Mesendoderm (in vitro differentiated cells): ENCODE data around the gene FPR1.

Experiments used
- DNase-seq: peaks from one replicate; pipeline ENCODE4 v3.0.0; 2013
- H2AK5ac ChIP-seq: 2 replicates; pipeline ENCODE4 v1.6.1; 2013; ENCODE audit warnings: low read length, inconsistent platforms
- H2BK120ac ChIP-seq: 2 replicates; pipeline ENCODE4 v1.6.1; 2013; ENCODE audit warnings: low read depth, mild to moderate bottlenecking, low read length, moderate library complexity, mixed read lengths
- H2BK15ac ChIP-seq: replicated peaks from 2 replicates; pipeline ENCODE4 v1.6.1; 2013; ENCODE audit warnings: low read depth, mild to moderate bottlenecking, moderate library complexity
- H2BK5ac ChIP-seq: 2 replicates; pipeline ENCODE4 v1.6.1; 2013; ENCODE audit warnings: low read length, inconsistent platforms
- H3K18ac ChIP-seq: 2 replicates; pipeline ENCODE4 v1.6.1; 2013; ENCODE audit warnings: mild to moderate bottlenecking, low read length, mixed read lengths
- H3K23ac ChIP-seq: one replicate; pipeline ENCODE4 v1.6.1; 2013; ENCODE audit warnings: low read length
- H3K27ac ChIP-seq: 2 replicates; pipeline ENCODE4 v1.5.1; 2013; ENCODE audit warnings: low read depth, mild to moderate bottlenecking, inconsistent platforms, low read length, moderate library complexity
- H3K27me3 ChIP-seq: 2 replicates; pipeline ENCODE4 v1.6.1; 2013; ENCODE audit warnings: low read length, control low read depth, mild to moderate bottlenecking, inconsistent platforms; ENCODE audit not compliant: insufficient read depth, poor library complexity
- H3K36me3 ChIP-seq: 2 replicates; pipeline ENCODE4 v1.6.1; 2013; ENCODE audit warnings: low read length, inconsistent platforms; ENCODE audit not compliant: control insufficient read depth, insufficient read depth
- H3K4ac ChIP-seq: one replicate; pipeline ENCODE4 v1.6.1; 2013; ENCODE audit warnings: low read depth, mild to moderate bottlenecking, low read length, moderate library complexity
- H3K4me1 ChIP-seq: 2 replicates; pipeline ENCODE4 v1.6.1; 2013; ENCODE audit warnings: low read depth, low read length, inconsistent platforms; ENCODE audit not compliant: control insufficient read depth
- H3K4me2 ChIP-seq: 2 replicates; pipeline ENCODE4 v1.6.1; 2013; ENCODE audit warnings: low read length
- H3K4me3 ChIP-seq: 2 replicates; pipeline ENCODE4 v1.5.1; 2013; ENCODE audit warnings: mild to moderate bottlenecking, low read length
- H3K56ac ChIP-seq: one replicate; pipeline ENCODE4 v1.6.1; 2013; ENCODE audit warnings: low read length
- H3K79me1 ChIP-seq: 2 replicates; pipeline ENCODE4 v1.6.1; 2013; ENCODE audit warnings: low read length, inconsistent platforms
- H3K79me2 ChIP-seq: 2 replicates; pipeline ENCODE4 v1.6.1; 2013; ENCODE audit warnings: mild to moderate bottlenecking, low read length; ENCODE audit not compliant: control insufficient read depth, insufficient read depth
- H3K9ac ChIP-seq: 2 replicates; pipeline ENCODE4 v1.6.1; 2013; ENCODE audit warnings: low read length, inconsistent platforms
- H4K5ac ChIP-seq: one replicate; pipeline ENCODE4 v1.6.1; 2013; ENCODE audit warnings: low read length
- H4K8ac ChIP-seq: one replicate; pipeline ENCODE4 v1.6.1; 2013; ENCODE audit warnings: low read depth, mild to moderate bottlenecking, control low read depth, low read length, moderate library complexity
- WGBS: extraction: QIAGEN DNeasy Blood & Tissue Kit; methylation state at CpG from one replicate; pipeline ENCODE4 v1.1.7; 2013; ENCODE audit warnings: low lambda C conversion rate, missing lambda C conversion rate; ENCODE audit not compliant: insufficient coverage; ENCODE audit errors: extremely low coverage; 5-methylcytosine and 5-hydroxymethylcytosine counted together

Gene FPR1

GRCh38 chr19:51701468-51702100 lies 50.1 kb downstream of the FPR1 start:
- no CpG with 5 or more reads among the region's 12 CpGs for WGBS
- H3K18ac ChIP-seq, result no peak overlapping the region
- no peak overlapping the region for H3K23ac ChIP-seq
- no peak overlapping the region for H2BK5ac ChIP-seq
- no peak overlapping the region for H4K8ac ChIP-seq
- no peak for DNase-seq
- H2BK120ac ChIP-seq, result no peak overlapping the region
- H3K4me1 ChIP-seq, result no peaks in the 10 kb centered on the region
- H3K4ac ChIP-seq, result no peak overlapping the region
- no peaks in the 10 kb centered on the region for H3K27me3 ChIP-seq
- H3K4me2 ChIP-seq, result no peak overlapping the region
- H3K79me2 ChIP-seq, result no peaks in the 10 kb centered on the region
- H3K56ac ChIP-seq, result no peak overlapping the region
- no peak overlapping the region for H2BK15ac ChIP-seq
- H4K5ac ChIP-seq, result no peak overlapping the region
- H3K4me3 ChIP-seq, result no peak overlapping the region
- no peak overlapping the region for H3K27ac ChIP-seq
- peaks cover 7% of the 10 kb centered on the region for H3K79me1 ChIP-seq
- H2AK5ac ChIP-seq, result no peak overlapping the region
- no peak overlapping the region for H3K9ac ChIP-seq
- H3K36me3 ChIP-seq, result peaks cover 4% of the 10 kb centered on the region

GRCh38 chr19:51699170-51699569 lies 52.5 kb downstream of the FPR1 start:
- no peak overlapping the region for H2BK120ac ChIP-seq
- H3K27me3 ChIP-seq, result no peaks in the 10 kb centered on the region
- no CpG with 5 or more reads among the region's 5 CpGs for WGBS
- no peaks in the 10 kb centered on the region for H3K4me1 ChIP-seq
- no peak overlapping the region for H2BK5ac ChIP-seq
- H3K27ac ChIP-seq, result no peak overlapping the region
- H3K36me3 ChIP-seq, result peaks cover 4% of the 10 kb centered on the region
- H2AK5ac ChIP-seq, result no peak overlapping the region
- H4K8ac ChIP-seq, result no peak overlapping the region
- no peak for DNase-seq
- peaks cover 19% of the 10 kb centered on the region for H3K79me1 ChIP-seq
- no peak overlapping the region for H3K56ac ChIP-seq
- H3K4me2 ChIP-seq, result no peak overlapping the region
- no peak overlapping the region for H3K23ac ChIP-seq
- H3K79me2 ChIP-seq, result peaks cover 2% of the 10 kb centered on the region
- no peak overlapping the region for H2BK15ac ChIP-seq
- no peak overlapping the region for H3K4me3 ChIP-seq
- H4K5ac ChIP-seq, result no peak overlapping the region
- H3K4ac ChIP-seq, result no peak overlapping the region
- H3K18ac ChIP-seq, result no peak overlapping the region
- H3K9ac ChIP-seq, result no peak overlapping the region

- no peak overlapping the region for H3K27ac ChIP-seq
- H3K79me2 ChIP-seq, result peaks cover 8% of the 10 kb centered on the region
- H3K18ac ChIP-seq, result no peak overlapping the region
- no peak overlapping the region for H3K4ac ChIP-seq
- no peak overlapping the region for H3K9ac ChIP-seq
- no peak overlapping the region for H4K8ac ChIP-seq
- no peak overlapping the region for H2BK15ac ChIP-seq
- no peaks in the 10 kb centered on the region for H3K4me1 ChIP-seq
- peaks cover 4% of the 10 kb centered on the region for H3K36me3 ChIP-seq
- no peak overlapping the region for H3K4me3 ChIP-seq
- no peak overlapping the region for H4K5ac ChIP-seq
- H2BK120ac ChIP-seq, result no peak overlapping the region
- WGBS, result no CpG with 5 or more reads among the region's 5 CpGs
- H3K4me2 ChIP-seq, result no peak overlapping the region
- no peak overlapping the region for H3K23ac ChIP-seq
- H3K27me3 ChIP-seq, result no peaks in the 10 kb centered on the region
- no peak overlapping the region for H3K56ac ChIP-seq
- H2AK5ac ChIP-seq, result no peak overlapping the region
- DNase-seq, result no peak
- H2BK5ac ChIP-seq, result no peak overlapping the region
- H3K79me1 ChIP-seq, result peaks cover 27% of the 10 kb centered on the region
These were observed 53.4 kb downstream of the FPR1 start for GRCh38 chr19:51698296-51698695.

GRCh38 chr19:51697169-51697776 lies 54.4 kb downstream of the FPR1 start:
- H2BK15ac ChIP-seq, result no peak overlapping the region
- H3K27ac ChIP-seq, result no peak overlapping the region
- H3K9ac ChIP-seq, result no peak overlapping the region
- H3K23ac ChIP-seq, result no peak overlapping the region
- no peak overlapping the region for H2BK120ac ChIP-seq
- H3K56ac ChIP-seq, result no peak overlapping the region
- no peak overlapping the region for H2AK5ac ChIP-seq
- H3K79me2 ChIP-seq, result peaks cover 19% of the 10 kb centered on the region
- H3K27me3 ChIP-seq, result no peaks in the 10 kb centered on the region
- H3K4me2 ChIP-seq, result no peak overlapping the region
- WGBS, result no CpG with 5 or more reads among the region's 9 CpGs
- H2BK5ac ChIP-seq, result no peak overlapping the region
- no peak overlapping the region for H3K4ac ChIP-seq
- no peak overlapping the region for H3K18ac ChIP-seq
- no peak overlapping the region for H4K8ac ChIP-seq
- H4K5ac ChIP-seq, result no peak overlapping the region
- no peak overlapping the region for H3K4me3 ChIP-seq
- H3K36me3 ChIP-seq, result peaks cover 4% of the 10 kb centered on the region
- no peak for DNase-seq
- no peaks in the 10 kb centered on the region for H3K4me1 ChIP-seq
- peaks cover 33% of the 10 kb centered on the region for H3K79me1 ChIP-seq

GRCh38 chr19:51696606-51697005 lies 55.1 kb downstream of the FPR1 start:
- H2BK120ac ChIP-seq, result no peak overlapping the region
- peaks cover 38% of the 10 kb centered on the region for H3K79me1 ChIP-seq
- H3K4me3 ChIP-seq, result no peak overlapping the region
- H3K23ac ChIP-seq, result no peak overlapping the region
- no peaks in the 10 kb centered on the region for H3K27me3 ChIP-seq
- no peak overlapping the region for H2BK5ac ChIP-seq
- H4K5ac ChIP-seq, result no peak overlapping the region
- WGBS, result no CpG with 5 or more reads among the region's 3 CpGs
- peaks cover 5% of the 10 kb centered on the region for H3K4me1 ChIP-seq
- no peak overlapping the region for H4K8ac ChIP-seq
- H3K27ac ChIP-seq, result no peak overlapping the region
- H3K18ac ChIP-seq, result no peak overlapping the region
- no peak overlapping the region for H3K4ac ChIP-seq
- no peak overlapping the region for H2AK5ac ChIP-seq
- H2BK15ac ChIP-seq, result no peak overlapping the region
- peaks cover 25% of the 10 kb centered on the region for H3K79me2 ChIP-seq
- H3K4me2 ChIP-seq, result no peak overlapping the region
- H3K9ac ChIP-seq, result no peak overlapping the region
- no peak overlapping the region for H3K56ac ChIP-seq
- DNase-seq, result no peak
- peaks cover 4% of the 10 kb centered on the region for H3K36me3 ChIP-seq
